Panc1 (cell line): Measurements from ENCODE around the gene MTF2.

Experiments used
- POLR2AphosphoS5 ChIP-seq: IDR thresholded peaks from 2 replicates; pipeline ENCODE4 v1.6.1; 2012; ENCODE audit warnings: mild to moderate bottlenecking, low read depth, low read length, moderate library complexity
- TCF7L2 ChIP-seq: IDR thresholded peaks from 2 replicates; pipeline ENCODE4 v1.6.1; 2011; ENCODE audit warnings: mild to moderate bottlenecking, low read depth, low read length, inconsistent platforms
- TF ChIP-seq, protein P1 (sequence below): fragments of 450-650 bp; IDR thresholded peaks from 2 replicates; pipeline ENCODE4 v1.5.1; 2017; ENCODE audit warnings: mild to moderate bottlenecking
- TF ChIP-seq, protein P2 (sequence below), 2 experiments: IDR thresholded peaks; 2 replicates each; pipeline ENCODE4 v1.6.1; 2011 to 2012; ENCODE audit warnings: low read depth in 2 of 2, control low read depth in 1 of 2, low read length in 1 of 2, mild to moderate bottlenecking in 1 of 2, moderate library complexity in 1 of 2; ENCODE audit not compliant: insufficient read depth in 1 of 2

DNA sequence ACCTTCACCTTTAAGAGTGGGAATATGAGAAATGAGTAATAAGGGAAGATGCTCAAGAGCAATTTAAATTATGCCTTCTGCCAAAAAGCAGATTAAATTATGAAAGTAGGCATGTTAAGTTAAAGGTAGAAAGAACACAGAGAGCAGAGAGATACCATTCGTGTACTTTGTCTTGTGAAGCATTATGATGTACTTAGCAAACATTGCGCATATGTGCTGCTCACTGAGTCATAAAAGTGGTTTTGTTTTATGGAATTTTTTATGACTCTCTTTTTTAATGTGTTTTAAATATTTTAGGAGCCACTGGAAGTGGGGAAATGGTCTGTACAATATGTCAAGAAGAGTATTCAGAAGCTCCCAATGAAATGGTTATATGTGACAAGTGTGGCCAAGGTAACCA, 35.3 kb downstream of the MTF2 start:
- TF ChIP-seq, protein P1, sequence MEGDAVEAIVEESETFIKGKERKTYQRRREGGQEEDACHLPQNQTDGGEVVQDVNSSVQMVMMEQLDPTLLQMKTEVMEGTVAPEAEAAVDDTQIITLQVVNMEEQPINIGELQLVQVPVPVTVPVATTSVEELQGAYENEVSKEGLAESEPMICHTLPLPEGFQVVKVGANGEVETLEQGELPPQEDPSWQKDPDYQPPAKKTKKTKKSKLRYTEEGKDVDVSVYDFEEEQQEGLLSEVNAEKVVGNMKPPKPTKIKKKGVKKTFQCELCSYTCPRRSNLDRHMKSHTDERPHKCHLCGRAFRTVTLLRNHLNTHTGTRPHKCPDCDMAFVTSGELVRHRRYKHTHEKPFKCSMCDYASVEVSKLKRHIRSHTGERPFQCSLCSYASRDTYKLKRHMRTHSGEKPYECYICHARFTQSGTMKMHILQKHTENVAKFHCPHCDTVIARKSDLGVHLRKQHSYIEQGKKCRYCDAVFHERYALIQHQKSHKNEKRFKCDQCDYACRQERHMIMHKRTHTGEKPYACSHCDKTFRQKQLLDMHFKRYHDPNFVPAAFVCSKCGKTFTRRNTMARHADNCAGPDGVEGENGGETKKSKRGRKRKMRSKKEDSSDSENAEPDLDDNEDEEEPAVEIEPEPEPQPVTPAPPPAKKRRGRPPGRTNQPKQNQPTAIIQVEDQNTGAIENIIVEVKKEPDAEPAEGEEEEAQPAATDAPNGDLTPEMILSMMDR, result no peak
- TF ChIP-seq, protein P2, sequence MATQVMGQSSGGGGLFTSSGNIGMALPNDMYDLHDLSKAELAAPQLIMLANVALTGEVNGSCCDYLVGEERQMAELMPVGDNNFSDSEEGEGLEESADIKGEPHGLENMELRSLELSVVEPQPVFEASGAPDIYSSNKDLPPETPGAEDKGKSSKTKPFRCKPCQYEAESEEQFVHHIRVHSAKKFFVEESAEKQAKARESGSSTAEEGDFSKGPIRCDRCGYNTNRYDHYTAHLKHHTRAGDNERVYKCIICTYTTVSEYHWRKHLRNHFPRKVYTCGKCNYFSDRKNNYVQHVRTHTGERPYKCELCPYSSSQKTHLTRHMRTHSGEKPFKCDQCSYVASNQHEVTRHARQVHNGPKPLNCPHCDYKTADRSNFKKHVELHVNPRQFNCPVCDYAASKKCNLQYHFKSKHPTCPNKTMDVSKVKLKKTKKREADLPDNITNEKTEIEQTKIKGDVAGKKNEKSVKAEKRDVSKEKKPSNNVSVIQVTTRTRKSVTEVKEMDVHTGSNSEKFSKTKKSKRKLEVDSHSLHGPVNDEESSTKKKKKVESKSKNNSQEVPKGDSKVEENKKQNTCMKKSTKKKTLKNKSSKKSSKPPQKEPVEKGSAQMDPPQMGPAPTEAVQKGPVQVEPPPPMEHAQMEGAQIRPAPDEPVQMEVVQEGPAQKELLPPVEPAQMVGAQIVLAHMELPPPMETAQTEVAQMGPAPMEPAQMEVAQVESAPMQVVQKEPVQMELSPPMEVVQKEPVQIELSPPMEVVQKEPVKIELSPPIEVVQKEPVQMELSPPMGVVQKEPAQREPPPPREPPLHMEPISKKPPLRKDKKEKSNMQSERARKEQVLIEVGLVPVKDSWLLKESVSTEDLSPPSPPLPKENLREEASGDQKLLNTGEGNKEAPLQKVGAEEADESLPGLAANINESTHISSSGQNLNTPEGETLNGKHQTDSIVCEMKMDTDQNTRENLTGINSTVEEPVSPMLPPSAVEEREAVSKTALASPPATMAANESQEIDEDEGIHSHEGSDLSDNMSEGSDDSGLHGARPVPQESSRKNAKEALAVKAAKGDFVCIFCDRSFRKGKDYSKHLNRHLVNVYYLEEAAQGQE (IDR thresholded peaks at IDR 0.05; ENCODE audit: insufficient read depth in 1 of 2, low read depth in 2 of 2, low read length in 1 of 2), result no peak
- TF ChIP-seq POLR2AphosphoS5 (no peak), TCF7L2 (no peak)
